ENCODE data around the gene SETDB2. TPM values are rescaled to one million over a fixed set of nuclear protein-coding genes. Genes with fewer than 3 reads are reported as not detected.
A peak's percentile ranks its signal among the peaks of the same experiment; 100 is the strongest.
"Not testable (repeated sequence)": the region's sequence is repeated elsewhere in the genome, so short reads cannot be mapped to it uniquely, and the experiment has no call there.

Gene SETDB2
- total RNA-seq, 6 experiments from 2014 or later, result 4.4 to 7.4 (median 6.5) TPM

- TF ChIP-seq CTCF (IDR thresholded peaks at IDR 0.05), result no peak
- Mint-ChIP-seq H3K36me3 (ENCODE audit: low read depth) (peaks cover 10% of the 10 kb centered on the region), H3K27ac (no peak overlapping the region), H3K9me3 (no peaks in the 10 kb centered on the region), H3K27me3 (ENCODE audit: insufficient read depth) (no peaks in the 10 kb centered on the region; the same call in 1 of the 2 replicates), H3K4me1 (ENCODE audit: low read depth) (peaks cover 4% of the 10 kb centered on the region), H3K4me3 (no peak overlapping the region)
- DNase-seq, result no peak
Measured at GRCh38 chr13:49488563-49488962, 44.5 kb downstream of the SETDB2 start.

GRCh38 chr13:49494645-49495044 lies 50.6 kb downstream of the SETDB2 start:
- no peak for TF ChIP-seq CTCF (IDR thresholded peaks at IDR 0.05)
- no peaks in the 10 kb centered on the region for H3K36me3 Mint-ChIP-seq (ENCODE audit: low read depth)
- peaks cover 48% of the 10 kb centered on the region for H3K4me1 Mint-ChIP-seq (ENCODE audit: low read depth)
- H3K27me3 Mint-ChIP-seq (ENCODE audit: insufficient read depth), result no peaks in the 10 kb centered on the region; the same call in 1 of the 2 replicates
- peak overlapping the region; percentile 97 for H3K27ac Mint-ChIP-seq
- DNase-seq, result no peak
- H3K9me3 Mint-ChIP-seq, result no peaks in the 10 kb centered on the region
- H3K4me3 Mint-ChIP-seq, result peak overlapping the region; percentile 95

- peak; percentile 55 for TF ChIP-seq CTCF (IDR thresholded peaks at IDR 0.05)
- Mint-ChIP-seq H3K4me1 (ENCODE audit: low read depth) (peaks cover 60% of the 10 kb centered on the region), H3K4me3 (peak within 1 kb of the TSS; percentile 95), H3K27ac (peak within 1 kb of the TSS; percentile 97), H3K27me3 (ENCODE audit: insufficient read depth) (no peaks in the 10 kb centered on the region; the same call in 1 of the 2 replicates), H3K36me3 (ENCODE audit: low read depth) (no peaks in the 10 kb centered on the region), H3K9me3 (no peaks in the 10 kb centered on the region)
- peak; percentile 72 for DNase-seq
Measured at GRCh38 chr13:49495783-49496762, 52.0 kb downstream of the SETDB2 start, which contains the start of gene PHF11. Gene PHF11 (plus strand): TSS chr13:49495953. CDS start chr13:49496002, 49 bp downstream.

GRCh38 chr13:49496837-49497236 lies 52.8 kb downstream of the SETDB2 start:
- Mint-ChIP-seq H3K4me3 (peak overlapping the region; percentile 82; the same call in 1 of the 2 replicates), H3K4me1 (ENCODE audit: low read depth) (peaks cover 60% of the 10 kb centered on the region), H3K27ac (peak overlapping the region; percentile 92)
- not testable (repeated sequence) for H3K27me3 Mint-ChIP-seq (ENCODE audit: insufficient read depth); H3K36me3 Mint-ChIP-seq (ENCODE audit: low read depth); DNase-seq; H3K9me3 Mint-ChIP-seq

- DNase-seq, result no peak
- H3K36me3 Mint-ChIP-seq (ENCODE audit: low read depth), result no peaks in the 10 kb centered on the region
- no peaks in the 10 kb centered on the region for H3K9me3 Mint-ChIP-seq
- peaks cover 60% of the 10 kb centered on the region for H3K4me1 Mint-ChIP-seq (ENCODE audit: low read depth)
- no peak for TF ChIP-seq CTCF (IDR thresholded peaks at IDR 0.05)
- peak overlapping the region; percentile 92 for H3K27ac Mint-ChIP-seq
- peak overlapping the region; percentile 4; the same call in 1 of the 2 replicates for H3K4me3 Mint-ChIP-seq
- no peaks in the 10 kb centered on the region; the same call in 1 of the 2 replicates for H3K27me3 Mint-ChIP-seq (ENCODE audit: insufficient read depth)
Measured at GRCh38 chr13:49497272-49497671, 53.2 kb downstream of the SETDB2 start.

GRCh38 chr13:49498206-49498605 lies 54.1 kb downstream of the SETDB2 start:
- H3K4me3 Mint-ChIP-seq, result no peak overlapping the region
- H3K27me3 Mint-ChIP-seq (ENCODE audit: insufficient read depth), result no peaks in the 10 kb centered on the region; the same call in 1 of the 2 replicates
- DNase-seq, result no peak
- no peak overlapping the region for H3K27ac Mint-ChIP-seq
- TF ChIP-seq CTCF (IDR thresholded peaks at IDR 0.05), result no peak
- no peaks in the 10 kb centered on the region for H3K9me3 Mint-ChIP-seq
- peaks cover 67% of the 10 kb centered on the region for H3K4me1 Mint-ChIP-seq (ENCODE audit: low read depth)
- H3K36me3 Mint-ChIP-seq (ENCODE audit: low read depth), result peaks cover 7% of the 10 kb centered on the region; the same call in 1 of the 2 replicates

Measured in HFFc6 (cell line).